IMR-90 (cell line): ENCODE measurements around the gene ZNF280B. TPM values are rescaled to one million over a fixed set of nuclear protein-coding genes. Genes with fewer than 3 reads are reported as not detected.

ENCODE experiments used
- ATAC-seq: fragments of 200-7000 bp; cut with Tn5 transposase; 2 replicates; pipeline ENCODE4 v1.9.1; 2020; ENCODE audit warnings: low read depth, mild to moderate bottlenecking, moderate library complexity
- BruUV-seq: library from RNA; stranded (reverse); fragments of 400-500 nt; replicated peaks from 2 replicates; lab custom pipeline; 2021; lab: Mats Ljungman, UMichigan
- CTCF ChIA-PET: fragments of 300-600 bp; formaldehyde crosslinking; extraction: SDS; loops from one replicate; lab custom pipeline; 2021; ENCODE audit warnings: antibody characterized with exemption; lab: Yijun Ruan, JAX
- POLR2A ChIA-PET: fragments of 300-600 bp; sonication (Branson Sonifier 250); formaldehyde crosslinking; loops from one replicate; lab custom pipeline; 2022; ENCODE audit warnings: antibody characterized with exemption; ENCODE audit not compliant: unreplicated experiment; lab: Charles Lee
- DNase-seq: peaks from one replicate; pipeline ENCODE4 v3.0.0; 2013
- H2AFZ ChIP-seq: replicated peaks from 2 replicates; pipeline ENCODE3; 2013; ENCODE audit warnings: low read length, mild to moderate bottlenecking; ENCODE audit not compliant: poor library complexity
- H2AK5ac ChIP-seq: 2 replicates; pipeline ENCODE4 v1.6.1; 2013; ENCODE audit warnings: low read depth, low read length, inconsistent platforms
- H2AK9ac ChIP-seq: replicated peaks from 2 replicates; pipeline ENCODE3; 2013; ENCODE audit warnings: mild to moderate bottlenecking, low read depth, low read length, moderate library complexity; ENCODE audit not compliant: poor library complexity
- H2BK120ac ChIP-seq: 2 replicates; pipeline ENCODE4 v1.6.1; 2013; ENCODE audit warnings: low read depth, low read length, inconsistent platforms
- H2BK15ac ChIP-seq: 3 replicates; pipeline ENCODE4 v1.6.1; 2013; ENCODE audit warnings: low read depth, low read length, inconsistent platforms
- H2BK20ac ChIP-seq: 2 replicates; pipeline ENCODE4 v1.6.1; 2013; ENCODE audit warnings: low read depth, mild to moderate bottlenecking, inconsistent platforms, low read length, moderate library complexity
- H2BK5ac ChIP-seq: 2 replicates; pipeline ENCODE4 v1.6.1; 2013; ENCODE audit warnings: mild to moderate bottlenecking, low read depth, low read length, inconsistent platforms; ENCODE audit not compliant: poor library complexity, severe bottlenecking
- H3K14ac ChIP-seq: replicated peaks from 2 replicates; pipeline ENCODE4 v1.6.1; 2013; ENCODE audit warnings: low read depth, low read length, inconsistent platforms
- H3K18ac ChIP-seq: 2 replicates; pipeline ENCODE4 v1.6.1; 2013; ENCODE audit warnings: low read depth, low read length, control low read depth
- H3K23ac ChIP-seq: 2 replicates; pipeline ENCODE4 v1.6.1; 2013; ENCODE audit warnings: low read depth, low read length, inconsistent platforms
- H3K27ac ChIP-seq: 2 replicates; pipeline ENCODE4 v1.5.1; 2013; ENCODE audit warnings: mild to moderate bottlenecking, control low read depth, low read length; ENCODE audit not compliant: insufficient read depth
- H3K27me3 ChIP-seq: 2 replicates; pipeline ENCODE4 v1.6.1; 2013; ENCODE audit warnings: low read length; ENCODE audit not compliant: control insufficient read depth, insufficient read depth
- H3K36me3 ChIP-seq: 2 replicates; pipeline ENCODE4 v1.6.1; 2013; ENCODE audit warnings: low read length, mixed read lengths; ENCODE audit not compliant: control insufficient read depth, insufficient read depth
- H3K4ac ChIP-seq: 2 replicates; pipeline ENCODE4 v1.6.1; 2013; ENCODE audit warnings: low read depth, low read length, inconsistent platforms
- H3K4me1 ChIP-seq: 2 replicates; pipeline ENCODE4 v1.6.1; 2013; ENCODE audit warnings: low read length, mixed read lengths; ENCODE audit not compliant: control insufficient read depth, insufficient read depth
- H3K4me2 ChIP-seq: 2 replicates; pipeline ENCODE4 v1.6.1; 2013; ENCODE audit warnings: low read depth, mild to moderate bottlenecking, control low read depth, low read length, moderate library complexity
- H3K4me3 ChIP-seq: 2 replicates; pipeline ENCODE4 v1.5.1; 2013; ENCODE audit warnings: low read depth, mild to moderate bottlenecking, control low read depth, low read length, moderate library complexity; ENCODE audit not compliant: insufficient read depth
- H3K56ac ChIP-seq: 2 replicates; pipeline ENCODE4 v1.6.1; 2013; ENCODE audit warnings: low read length, inconsistent platforms; ENCODE audit not compliant: insufficient read depth; ENCODE audit errors: extremely low read depth
- H3K79me1 ChIP-seq, 2 experiments: 2 replicates each; pipeline ENCODE4 v1.6.1; 2013; ENCODE audit warnings: low read length in 2 of 2, inconsistent platforms in 1 of 2, low read depth in 1 of 2
- H3K9ac ChIP-seq: 2 replicates; pipeline ENCODE4 v1.6.1; 2013; ENCODE audit warnings: low read depth, low read length, control low read depth
- H3K9me1 ChIP-seq: 2 replicates; pipeline ENCODE4 v1.6.1; 2013; ENCODE audit warnings: low read length, inconsistent platforms; ENCODE audit not compliant: insufficient read depth
- H3K9me3 ChIP-seq: 2 replicates; pipeline ENCODE4 v1.6.1; 2013; ENCODE audit warnings: low read length; ENCODE audit not compliant: control insufficient read depth, insufficient read depth
- H4K20me1 ChIP-seq: 2 replicates; pipeline ENCODE4 v1.6.1; 2013; ENCODE audit warnings: low read length, inconsistent platforms; ENCODE audit not compliant: insufficient read depth
- H4K5ac ChIP-seq: 2 replicates; pipeline ENCODE4 v1.6.1; 2013; ENCODE audit warnings: mild to moderate bottlenecking, low read depth, low read length, control low read depth
- H4K8ac ChIP-seq, 2 experiments: 2 replicates each; pipeline ENCODE4 v1.6.1; 2013; ENCODE audit warnings: low read depth in 2 of 2, low read length in 2 of 2, control low read depth in 1 of 2, inconsistent platforms in 1 of 2
- H4K91ac ChIP-seq: 2 replicates; pipeline ENCODE4 v1.6.1; 2013; ENCODE audit warnings: low read depth, low read length, inconsistent platforms; ENCODE audit not compliant: insufficient read depth
- BHLHE40 ChIP-seq: fragments of 150-350 bp; IDR thresholded peaks from 2 replicates; pipeline ENCODE4 v1.6.1; 2016; ENCODE audit warnings: mild to moderate bottlenecking, low read depth, low read length
- CEBPB ChIP-seq: IDR thresholded peaks from 2 replicates; pipeline ENCODE4 v1.6.1; 2012; ENCODE audit warnings: low read depth, low read length, improper control_type of control experiment
- CHD1 ChIP-seq: IDR thresholded peaks from 2 replicates; pipeline ENCODE4 v1.6.1; 2012; ENCODE audit warnings: low read depth, low read length, improper control_type of control experiment
- FOS ChIP-seq: fragments of 150-350 bp; IDR thresholded peaks from 2 replicates; pipeline ENCODE4 v1.6.1; 2016; ENCODE audit warnings: low read depth, low read length
- MAFK ChIP-seq: IDR thresholded peaks from 2 replicates; pipeline ENCODE4 v1.6.1; 2012; ENCODE audit warnings: low read depth, low read length, improper control_type of control experiment
- MAZ ChIP-seq: IDR thresholded peaks from 2 replicates; pipeline ENCODE4 v1.6.1; 2012; ENCODE audit warnings: low read depth, mild to moderate bottlenecking, low read length, improper control_type of control experiment, moderate library complexity, borderline replicate concordance
- MXI1 ChIP-seq: IDR thresholded peaks from 2 replicates; pipeline ENCODE4 v1.6.1; 2012; ENCODE audit warnings: low read depth, mild to moderate bottlenecking, low read length, moderate library complexity, borderline replicate concordance
- NFE2L2 ChIP-seq: fragments of 150-350 bp; IDR thresholded peaks from 2 replicates; pipeline ENCODE4 v1.6.1; 2016; ENCODE audit warnings: low read depth, mild to moderate bottlenecking, low read length
- POLR2A ChIP-seq: IDR thresholded peaks from 2 replicates; pipeline ENCODE4 v1.6.1; 2012; ENCODE audit warnings: mild to moderate bottlenecking, low read depth, low read length
- RAD21 ChIP-seq: IDR thresholded peaks from 2 replicates; pipeline ENCODE4 v1.6.1; 2012; ENCODE audit warnings: low read length, improper control_type of control experiment
- RCOR1 ChIP-seq: IDR thresholded peaks from 2 replicates; pipeline ENCODE4 v1.6.1; 2012; ENCODE audit warnings: mild to moderate bottlenecking, low read length, improper control_type of control experiment; ENCODE audit not compliant: insufficient replicate concordance
- RFX5 ChIP-seq: IDR thresholded peaks from 2 replicates; pipeline ENCODE4 v1.8.0; 2012; ENCODE audit warnings: low read depth, mild to moderate bottlenecking, low read length, moderate library complexity
- SMC3 ChIP-seq: fragments of 150-350 bp; IDR thresholded peaks from 2 replicates; pipeline ENCODE4 v1.6.1; 2016; ENCODE audit warnings: low read depth, mild to moderate bottlenecking, antibody characterized with exemption, low read length, moderate library complexity
- WGBS, 2 experiments: methylation state at CpG; one replicate each; pipeline versions ENCODE4 v1.1.5 to v1.1.7; 2013; ENCODE audit warnings: missing lambda C conversion rate in 2 of 2; ENCODE audit not compliant: insufficient read length in 1 of 2; ENCODE audit errors: extremely low coverage in 2 of 2; 5-methylcytosine and 5-hydroxymethylcytosine counted together
- dilution Hi-C: fragments of 300-500 bp; cut with HindIII; formaldehyde crosslinking; loops from one replicate; pipeline ENCODE4 v1.14.3; 2018; ENCODE audit warnings: low sequenced_read_pairs; ENCODE audit not compliant: unreplicated experiment
- in situ Hi-C: fragments of 300-500 bp; cut with MboI; formaldehyde crosslinking; loops from 3 replicates; pipeline ENCODE4 v1.14.3; 2019; ENCODE audit warnings: low sequenced_read_pairs, inconsistent platforms, mixed read lengths
- intact Hi-C: fragments of 100-400 bp; cut with micrococcal nuclease; formaldehyde crosslinking; loops from 2 replicates; pipeline ENCODE4 v1.10.0; 2022
- polyA plus RNA-seq, 3 experiments: library from polyadenylated mRNA; depleted of rRNA; stranded (reverse); fragments of >200 nt; gene quantifications; 2 replicates each; pipeline ENCODE4 v1.2.3, GENCODE V29; 2012; ENCODE audit warnings: low replicate concordance in 1 of 3
- total RNA-seq: library from RNA; depleted of rRNA; stranded (reverse); fragments of >200 nt; gene quantifications from 2 replicates; pipeline ENCODE4 v1.2.3, GENCODE V29; 2012
- TF ChIP-seq, protein P1 (sequence below): conservative IDR thresholded peaks from 2 replicates; pipeline ENCODE4 v1.5.1; 2012; ENCODE audit warnings: mild to moderate bottlenecking, low read depth, low read length, improper control_type of control experiment
- TF ChIP-seq, protein P2 (sequence below): fragments of 150-350 bp; IDR thresholded peaks from 2 replicates; pipeline ENCODE4 v1.6.1; 2016; ENCODE audit warnings: low read depth, mild to moderate bottlenecking, low read length, moderate library complexity, borderline replicate concordance
- TF ChIP-seq, protein P3 (sequence below): fragments of 150-350 bp; IDR thresholded peaks from 2 replicates; pipeline ENCODE4 v1.6.1; 2017; ENCODE audit warnings: mild to moderate bottlenecking, antibody characterized with exemption, low read length, low read depth

Gene ZNF280B
- total and polyA plus RNA-seq, 2 of the 4 experiments (the other 2 are of a cell fraction) = 0.65 to 1.4 TPM

DNA sequence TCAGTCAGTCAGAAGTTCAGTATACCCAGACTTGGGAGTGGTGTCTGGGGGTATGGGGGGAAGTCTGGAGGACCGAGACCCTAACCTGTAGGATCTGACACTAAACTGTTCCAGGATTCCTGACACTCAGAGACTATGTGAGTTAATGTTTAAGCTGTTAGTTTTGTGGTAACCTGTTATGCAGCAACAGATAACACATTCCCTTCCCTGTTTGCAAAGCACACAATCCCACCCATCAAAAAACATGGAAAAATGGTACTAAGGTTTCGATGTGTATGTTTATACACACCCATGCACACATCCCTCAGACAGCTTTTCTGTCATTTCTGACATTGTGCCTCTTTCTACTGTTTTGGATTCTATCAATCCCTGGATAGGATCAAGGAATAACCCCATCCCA lies 27.6 kb downstream of the ZNF280B start:
- Histone ChIP-seq H2BK5ac (no peak overlapping the region), H2AFZ (no peak overlapping the region), H3K4ac (no peak overlapping the region), H3K36me3 (no peaks in the 10 kb centered on the region), H4K5ac (no peak overlapping the region), H4K20me1 (no peaks in the 10 kb centered on the region), H2BK120ac (no peak overlapping the region), H3K18ac (no peak overlapping the region), H3K4me2 (no peak overlapping the region), H3K27ac (no peak overlapping the region), H3K4me3 (no peak overlapping the region), H3K27me3 (no peaks in the 10 kb centered on the region), H3K9me1 (no peaks in the 10 kb centered on the region), H3K56ac (no peak overlapping the region), H2AK9ac (no peak overlapping the region), H3K4me1 (no peaks in the 10 kb centered on the region), H2BK15ac (no peak overlapping the region), H2BK20ac (no peak overlapping the region), H2AK5ac (no peak overlapping the region), H3K9ac (no peak overlapping the region), H4K91ac (no peak overlapping the region), H3K79me1 (no peaks in the 10 kb centered on the region), H4K8ac (no peak overlapping the region), H3K9me3 (no peaks in the 10 kb centered on the region), H3K23ac (no peak overlapping the region), H3K14ac (no peak overlapping the region)
- ChIA-PET CTCF (interaction anchor here (1.1 kb wide), 1 partner anchor 17 kb away, joined by 4 read pairs; no protein-coding TSS in a partner anchor), POLR2A (no interaction called here)
- intact Hi-C loops (no loop called here), dilution Hi-C loops (no loop called here), in situ Hi-C loops (no loop called here)
- no TSS peak for BruUV-seq
- TF ChIP-seq CHD1 (no peak), MAZ (no peak), FOS (no peak), NFE2L2 (no peak), RCOR1 (no peak), MAFK (no peak), CEBPB (no peak), RAD21 (no peak), BHLHE40 (no peak), SMC3 (no peak), POLR2A (no peak), RFX5 (no peak), MXI1 (no peak)
- TF ChIP-seq, protein P1, sequence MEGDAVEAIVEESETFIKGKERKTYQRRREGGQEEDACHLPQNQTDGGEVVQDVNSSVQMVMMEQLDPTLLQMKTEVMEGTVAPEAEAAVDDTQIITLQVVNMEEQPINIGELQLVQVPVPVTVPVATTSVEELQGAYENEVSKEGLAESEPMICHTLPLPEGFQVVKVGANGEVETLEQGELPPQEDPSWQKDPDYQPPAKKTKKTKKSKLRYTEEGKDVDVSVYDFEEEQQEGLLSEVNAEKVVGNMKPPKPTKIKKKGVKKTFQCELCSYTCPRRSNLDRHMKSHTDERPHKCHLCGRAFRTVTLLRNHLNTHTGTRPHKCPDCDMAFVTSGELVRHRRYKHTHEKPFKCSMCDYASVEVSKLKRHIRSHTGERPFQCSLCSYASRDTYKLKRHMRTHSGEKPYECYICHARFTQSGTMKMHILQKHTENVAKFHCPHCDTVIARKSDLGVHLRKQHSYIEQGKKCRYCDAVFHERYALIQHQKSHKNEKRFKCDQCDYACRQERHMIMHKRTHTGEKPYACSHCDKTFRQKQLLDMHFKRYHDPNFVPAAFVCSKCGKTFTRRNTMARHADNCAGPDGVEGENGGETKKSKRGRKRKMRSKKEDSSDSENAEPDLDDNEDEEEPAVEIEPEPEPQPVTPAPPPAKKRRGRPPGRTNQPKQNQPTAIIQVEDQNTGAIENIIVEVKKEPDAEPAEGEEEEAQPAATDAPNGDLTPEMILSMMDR = no peak
- TF ChIP-seq, protein P2, sequence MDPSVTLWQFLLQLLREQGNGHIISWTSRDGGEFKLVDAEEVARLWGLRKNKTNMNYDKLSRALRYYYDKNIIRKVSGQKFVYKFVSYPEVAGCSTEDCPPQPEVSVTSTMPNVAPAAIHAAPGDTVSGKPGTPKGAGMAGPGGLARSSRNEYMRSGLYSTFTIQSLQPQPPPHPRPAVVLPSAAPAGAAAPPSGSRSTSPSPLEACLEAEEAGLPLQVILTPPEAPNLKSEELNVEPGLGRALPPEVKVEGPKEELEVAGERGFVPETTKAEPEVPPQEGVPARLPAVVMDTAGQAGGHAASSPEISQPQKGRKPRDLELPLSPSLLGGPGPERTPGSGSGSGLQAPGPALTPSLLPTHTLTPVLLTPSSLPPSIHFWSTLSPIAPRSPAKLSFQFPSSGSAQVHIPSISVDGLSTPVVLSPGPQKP = no peak
- TF ChIP-seq, protein P3, sequence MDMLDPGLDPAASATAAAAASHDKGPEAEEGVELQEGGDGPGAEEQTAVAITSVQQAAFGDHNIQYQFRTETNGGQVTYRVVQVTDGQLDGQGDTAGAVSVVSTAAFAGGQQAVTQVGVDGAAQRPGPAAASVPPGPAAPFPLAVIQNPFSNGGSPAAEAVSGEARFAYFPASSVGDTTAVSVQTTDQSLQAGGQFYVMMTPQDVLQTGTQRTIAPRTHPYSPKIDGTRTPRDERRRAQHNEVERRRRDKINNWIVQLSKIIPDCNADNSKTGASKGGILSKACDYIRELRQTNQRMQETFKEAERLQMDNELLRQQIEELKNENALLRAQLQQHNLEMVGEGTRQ = no peak
- no peak for ATAC-seq
- DNase-seq = no peak
- WGBS, 2 experiments = no CpG with 5 or more reads among the region's 2 CpGs
